DMS53 treated with DMSO at 0.1 percent for 48 hours (cell line): ENCODE results near the gene CADM4.
"Not testable (repeated sequence)": the region's sequence is repeated elsewhere in the genome, so short reads cannot be mapped to it uniquely, and the experiment has no call there.

Source experiments
- DNase-seq: peaks from one replicate; lab custom pipeline; 2025; ENCODE audit not compliant: unreplicated experiment; lab: John Stamatoyannopoulos, UW

Gene CADM4

GRCh38 chr19:43664018-43664417 lies 24.4 kb upstream of the CADM4 start:
- DNase-seq, result no peak

DNA sequence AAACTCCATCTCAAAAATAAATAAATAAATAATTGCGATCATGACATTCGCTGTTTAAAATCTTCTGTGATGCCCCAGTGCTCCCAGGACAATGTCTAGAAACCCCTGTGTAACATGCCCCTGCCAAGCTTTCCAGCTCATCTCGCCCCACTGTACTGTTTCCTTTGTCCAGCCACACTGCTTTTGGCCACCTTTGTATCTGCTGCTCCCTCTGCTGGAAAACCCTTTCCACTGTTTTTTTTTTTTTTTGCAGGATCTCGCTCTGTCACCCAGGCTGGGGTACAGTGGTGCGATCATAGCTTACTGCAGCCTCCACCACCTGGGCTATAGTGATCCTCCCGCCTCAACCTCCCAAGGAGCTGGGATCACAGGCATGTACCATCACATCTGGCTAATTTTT lies 22.8 kb upstream of the CADM4 start:
- no peak for DNase-seq

DNA sequence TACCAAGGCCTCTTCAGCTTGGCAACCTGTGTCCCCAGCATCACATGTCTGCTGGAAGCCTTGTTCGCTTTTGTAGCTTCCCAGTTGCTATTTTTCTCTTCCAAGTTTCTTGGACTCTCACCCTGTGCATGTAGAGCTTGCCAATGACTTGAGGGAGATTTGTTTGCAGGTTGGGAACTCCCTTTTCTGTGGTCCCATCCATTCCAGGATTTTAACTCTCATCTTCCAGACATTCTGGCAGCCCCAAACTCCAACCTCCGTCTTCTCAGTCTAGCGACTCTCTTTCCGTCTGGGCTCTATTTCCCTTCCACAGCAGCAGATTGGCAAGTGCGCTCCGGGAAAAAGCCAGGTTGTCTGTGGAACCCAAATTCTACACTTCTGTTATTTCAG lies 21.3 kb upstream of the CADM4 start:
- no peak for DNase-seq

DNA sequence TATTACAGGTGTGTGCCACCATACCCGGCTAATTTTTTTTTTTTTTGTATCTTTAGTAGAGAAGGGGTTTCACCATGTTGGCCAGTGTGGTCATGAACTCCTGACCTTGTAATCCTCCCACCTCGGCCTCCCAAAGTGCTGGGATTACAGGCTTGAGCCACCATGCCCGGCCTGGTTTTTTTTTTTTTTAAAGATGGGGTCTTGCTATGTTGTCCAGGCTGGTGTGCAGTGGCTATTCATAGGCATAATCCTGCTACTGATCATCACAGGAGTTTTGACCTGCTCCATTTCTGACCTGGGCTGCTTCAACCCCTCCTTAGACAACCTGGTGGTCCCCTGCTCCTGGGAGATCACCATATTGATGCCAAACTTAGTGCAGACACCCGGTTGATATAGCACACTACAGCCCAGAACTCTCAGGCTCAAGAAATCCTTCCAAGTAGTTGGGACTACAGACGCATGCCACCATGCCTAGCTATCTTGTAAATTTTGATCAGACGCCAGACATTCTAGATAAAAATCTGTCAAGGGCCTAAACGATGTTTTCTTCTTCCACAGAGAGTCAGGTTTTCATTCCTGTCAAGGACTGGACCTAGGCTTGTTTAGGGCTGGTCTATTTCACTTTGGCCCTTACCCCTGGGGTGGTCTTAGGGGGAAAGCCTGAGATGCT lies 20.8 kb upstream of the CADM4 start:
- DNase-seq, result no peak

DNA sequence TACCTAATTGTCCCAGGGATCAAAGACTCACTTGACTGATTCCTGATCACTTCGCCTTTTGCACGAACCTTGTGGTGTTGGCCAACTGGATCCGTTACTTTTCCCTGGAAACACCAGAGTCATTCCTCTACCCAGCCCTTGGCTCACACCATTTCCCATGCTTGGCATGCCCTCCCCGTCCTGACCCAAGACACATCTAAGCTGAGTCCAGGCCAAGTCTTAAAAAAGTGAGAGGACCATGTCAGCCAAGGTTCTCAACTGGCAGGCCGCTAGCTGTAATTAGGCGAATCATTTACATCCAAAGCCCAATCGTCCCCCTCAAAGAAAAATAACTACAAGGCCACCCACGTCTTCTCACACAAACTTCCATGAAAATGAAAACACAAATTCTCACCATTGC lies 18.8 kb upstream of the CADM4 start:
- no peak for DNase-seq

- DNase-seq, result no peak
These were observed 18.4 kb upstream of the CADM4 start for GRCh38 chr19:43658001-43658400.

GRCh38 chr19:43656436-43656835 lies 16.8 kb upstream of the CADM4 start:
- no peak for DNase-seq

DNA sequence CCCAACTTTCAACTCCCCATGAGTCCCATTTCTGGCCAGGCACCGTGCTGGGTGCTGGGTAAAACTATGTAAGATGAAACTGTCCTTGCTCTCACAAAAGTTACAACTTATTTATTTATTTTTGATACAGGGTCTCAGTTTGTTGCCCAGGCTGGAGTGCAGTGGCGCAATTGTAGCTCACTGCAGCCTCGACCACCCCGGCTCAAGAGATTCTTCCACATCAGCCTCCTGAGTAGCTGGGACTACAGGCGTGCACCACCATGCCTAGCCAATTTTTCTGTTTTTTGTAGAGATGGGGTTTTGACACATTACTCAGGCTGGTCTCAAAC lies 12.9 kb upstream of the CADM4 start:
- no peak for DNase-seq

GRCh38 chr19:43651758-43652545 lies 12.3 kb upstream of the CADM4 start:
- peak; percentile 47 for DNase-seq

DNA sequence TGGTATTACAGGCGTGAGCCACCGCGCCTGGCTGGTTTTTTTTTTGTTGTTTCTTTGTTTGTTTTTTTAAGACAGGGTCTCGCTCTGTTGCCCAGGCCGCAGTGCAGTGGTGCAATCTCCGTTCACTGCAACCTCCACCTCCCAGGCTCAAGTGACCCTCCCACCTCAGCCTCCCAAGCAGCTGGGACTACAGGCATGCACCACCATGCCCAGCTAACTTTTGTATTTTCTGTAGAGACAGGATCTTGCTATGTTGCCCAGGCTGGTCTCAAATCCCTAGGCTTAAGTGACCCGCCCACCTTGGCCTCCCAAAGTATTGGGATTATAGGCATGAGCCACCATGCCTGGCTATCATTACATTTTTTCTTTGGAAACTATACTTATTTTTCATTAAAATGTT lies 10.6 kb upstream of the CADM4 start:
- not testable (repeated sequence) for DNase-seq

GRCh38 chr19:43649514-43649913 lies 9.9 kb upstream of the CADM4 start:
- DNase-seq, result no peak

- no peak for DNase-seq
These were observed 9.0 kb upstream of the CADM4 start for GRCh38 chr19:43648633-43649032.

DNA sequence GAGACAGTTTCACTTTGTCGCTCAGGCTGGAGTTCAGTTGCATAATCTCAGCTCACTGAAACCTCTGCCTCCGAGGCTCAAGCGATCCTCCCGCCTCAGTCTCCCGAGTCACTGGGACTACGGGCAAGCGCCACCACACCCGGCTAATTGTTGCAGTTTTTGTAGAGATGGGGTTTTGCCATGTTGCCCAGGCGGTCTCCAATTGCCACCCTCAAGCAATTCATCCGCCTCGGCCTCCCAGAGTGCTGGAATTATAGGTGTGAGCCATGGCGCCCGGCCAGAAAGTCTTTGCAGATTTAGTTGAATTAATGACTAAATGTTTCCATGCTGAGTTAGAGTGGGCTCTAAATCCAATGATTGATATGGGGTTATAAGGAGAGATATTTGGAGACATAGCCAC lies 4.5 kb upstream of the CADM4 start:
- DNase-seq, result no peak

GRCh38 chr19:43643326-43643725 lies 3.7 kb upstream of the CADM4 start:
- DNase-seq, result no peak

GRCh38 chr19:43642531-43642930 lies 2.9 kb upstream of the CADM4 start:
- no peak for DNase-seq

GRCh38 chr19:43641333-43641732 lies 1.7 kb upstream of the CADM4 start:
- DNase-seq, result no peak

DNA sequence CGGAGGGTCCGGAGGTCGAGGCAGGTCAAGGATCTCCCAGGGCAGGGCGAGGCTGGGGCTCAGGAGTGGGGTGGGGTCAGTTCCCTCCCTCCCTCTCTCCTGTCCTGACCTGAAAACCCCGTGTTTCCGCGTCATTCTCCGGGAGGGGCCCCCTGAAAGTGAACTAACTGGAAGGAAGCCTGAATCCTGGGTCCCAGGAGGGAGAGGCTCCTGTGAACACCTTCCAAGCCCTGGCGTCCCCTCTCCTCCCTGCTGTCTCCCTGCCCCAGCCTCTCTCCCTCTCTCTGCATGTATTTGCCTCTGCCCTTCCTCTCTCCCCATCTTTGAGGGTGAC lies 741 bp upstream of the CADM4 start:
- no peak for DNase-seq

DNA sequence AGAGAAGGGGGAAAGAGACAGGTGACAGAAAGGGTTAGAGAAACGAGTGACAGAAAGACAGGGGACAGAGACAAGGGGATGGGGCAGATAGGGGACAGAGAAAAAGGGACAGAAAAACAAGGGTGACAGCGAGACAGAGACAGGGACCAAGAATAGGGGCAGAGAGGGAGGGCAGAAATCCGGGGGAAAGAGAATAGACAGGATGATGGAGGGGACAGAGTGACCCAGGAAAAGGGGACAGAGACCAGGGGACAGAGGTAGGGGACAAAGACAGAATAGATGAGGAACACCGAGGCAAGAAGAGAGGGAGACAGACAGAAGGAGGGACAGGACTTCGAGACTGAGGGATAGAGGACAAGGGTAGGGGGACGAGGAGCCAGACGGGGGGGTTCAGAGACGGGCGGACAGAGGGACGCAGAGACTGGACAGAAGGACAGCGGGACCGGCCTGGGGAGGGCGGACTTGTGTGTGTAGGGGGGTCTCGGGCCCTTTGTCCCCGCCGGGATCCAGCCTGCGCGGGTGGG lies 593 bp downstream of the CADM4 start:
- DNase-seq, result no peak

GRCh38 chr19:43638214-43638994 lies 1.2 kb downstream of the CADM4 start:
- no peak for DNase-seq

DNA sequence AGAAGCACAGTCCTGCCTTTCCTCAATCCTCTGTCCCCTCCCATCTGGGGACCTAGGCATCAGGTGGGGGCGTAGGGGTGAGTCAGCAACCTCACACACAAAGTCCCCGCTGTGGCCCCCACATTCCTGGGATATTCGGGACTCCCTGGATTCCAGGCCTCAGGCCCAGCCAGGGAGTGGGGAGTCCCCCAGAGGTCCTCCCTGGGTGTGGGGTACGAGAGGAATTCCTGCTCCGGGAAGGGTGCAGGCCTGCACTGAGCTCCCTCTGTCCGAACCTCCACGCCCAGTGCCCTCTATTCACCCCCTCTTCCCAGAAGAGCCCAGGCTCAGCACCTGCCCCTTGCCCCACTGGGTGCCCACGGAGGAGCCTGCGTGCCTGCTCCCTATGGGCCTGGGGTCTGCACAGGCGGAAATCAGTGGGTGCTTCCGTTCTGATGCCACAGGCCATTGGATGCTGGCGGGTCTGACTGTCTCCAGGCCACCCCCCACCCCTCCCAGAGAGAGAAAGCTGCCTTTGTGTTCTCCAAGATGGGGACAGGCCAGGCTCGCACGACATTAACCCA lies 3.4 kb downstream of the CADM4 start:
- no peak for DNase-seq

DNA sequence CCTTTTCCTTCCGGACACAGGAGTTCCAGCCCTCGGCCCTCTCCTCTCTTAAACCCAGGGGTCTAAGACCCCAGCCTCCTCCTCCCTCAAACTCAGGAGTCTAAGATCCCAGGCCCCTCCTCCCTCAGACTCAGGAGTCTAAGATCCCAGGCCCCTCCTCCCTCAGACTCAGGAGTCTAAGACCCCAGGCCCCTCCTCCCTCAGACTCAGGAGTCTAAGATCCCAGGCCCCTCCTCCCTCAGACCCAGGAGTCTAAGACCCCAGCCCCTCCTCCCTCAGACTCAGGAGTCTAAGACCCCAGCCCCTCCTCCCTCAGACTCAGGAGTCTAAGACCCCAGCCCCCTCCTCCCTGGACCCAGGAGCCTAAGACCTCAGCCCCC lies 4.1 kb downstream of the CADM4 start:
- not testable (repeated sequence) for DNase-seq
